Left kidney (tissue), 8 donors: Measurements from ENCODE around the gene SLX1B. TPM values are rescaled to one million over a fixed set of nuclear protein-coding genes. Genes with fewer than 3 reads are reported as not detected.
"Not testable (repeated sequence)": the region's sequence is repeated elsewhere in the genome, so short reads cannot be mapped to it uniquely, and the experiment has no call there.

Source experiments
- DNase-seq: peaks from one replicate; pipeline ENCODE4 v3.0.0-alpha.2; 2013
- long read RNA-seq, 8 donors: transcript quantifications; one replicate each; lab custom pipeline, GENCODE V29; 2026
- polyA plus RNA-seq: library from polyadenylated mRNA; unstranded; fragments of 120-200 nt; gene quantifications from one replicate; pipeline ENCODE4 v1.2.1, GENCODE V29; 2013; ENCODE audit not compliant: insufficient read length

The SLX1B gene
- 8.1 TPM for polyA plus RNA-seq
- long read RNA-seq, donor 1, transcript SLX1B-201 (6 exons, 1,165 nt), result major isoform, 7 of 7 reads
- long read RNA-seq, donor 1, partial matches to known transcripts, result 0 of 7 reads
- long read RNA-seq, donor 1, other reads (novel, unspliced or antisense), result 0 of 7 reads
- long read RNA-seq, donor 2, transcript SLX1B-201 (6 exons, 1,165 nt), result major isoform, 7 of 8 reads
- long read RNA-seq, donor 2, partial matches to known transcripts, result 0 of 8 reads
- long read RNA-seq, donor 2, other reads (novel, unspliced or antisense), result 0 of 8 reads
- long read RNA-seq, donor 3, transcript SLX1B-201 (6 exons, 1,165 nt), result major isoform, 8 of 8 reads
- long read RNA-seq, donor 3, partial matches to known transcripts, result 0 of 8 reads
- long read RNA-seq, donor 3, other reads (novel, unspliced or antisense), result 0 of 8 reads
- long read RNA-seq, donor 4, partial matches to known transcripts, result 0 of 1 reads
- long read RNA-seq, donor 4, other reads (novel, unspliced or antisense), result 0 of 1 reads
- long read RNA-seq, donor 5, transcript SLX1B-201 (6 exons, 1,165 nt), result major isoform, 14 of 14 reads
- long read RNA-seq, donor 5, partial matches to known transcripts, result 0 of 14 reads
- long read RNA-seq, donor 5, other reads (novel, unspliced or antisense), result 0 of 14 reads
- long read RNA-seq, donor 6, transcript SLX1B-201 (6 exons, 1,165 nt), result major isoform, 15 of 17 reads
- long read RNA-seq, donor 6, partial matches to known transcripts, result 0 of 17 reads
- long read RNA-seq, donor 6, other reads (novel, unspliced or antisense), result 0 of 17 reads
- long read RNA-seq, donor 7, transcript SLX1B-201 (6 exons, 1,165 nt), result major isoform, 14 of 15 reads
- long read RNA-seq, donor 7, partial matches to known transcripts, result 0 of 15 reads
- long read RNA-seq, donor 7, other reads (novel, unspliced or antisense), result 0 of 15 reads
- long read RNA-seq, donor 8, partial matches to known transcripts, result 0 of 4 reads
- long read RNA-seq, donor 8, other reads (novel, unspliced or antisense), result 0 of 4 reads

DNA sequence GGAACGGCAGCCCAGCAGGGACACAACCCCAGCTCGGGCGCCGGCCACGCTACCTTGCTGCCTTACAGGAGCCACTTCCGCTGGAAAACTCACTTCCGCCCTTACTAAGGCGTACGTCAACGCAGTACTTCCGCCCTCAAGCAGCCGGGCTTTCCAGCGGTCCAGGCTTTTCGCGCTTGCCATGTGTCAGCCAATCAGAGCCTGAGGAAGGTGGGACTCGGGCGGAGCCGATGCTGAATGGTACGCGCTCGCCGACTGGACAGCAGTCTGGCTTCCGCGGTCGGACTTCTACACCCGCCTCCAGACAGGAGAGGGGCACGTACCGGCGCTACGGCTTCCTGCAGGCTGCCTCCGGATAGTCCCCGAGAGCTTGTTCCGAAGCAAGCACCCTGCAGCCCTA, at the start of gene SLX1B, which contains the start of gene BOLA2:
Gene SLX1B (plus strand): TSS at position 265 of the 400 bp plus-strand sequence.
Gene BOLA2 (minus strand): TSS at position 83 of the 400 bp plus-strand sequence. CDS start 98 bp downstream, outside the sequence.
- not testable (repeated sequence) for DNase-seq

- not testable (repeated sequence) for DNase-seq
These were observed 49.1 kb upstream of the SLX1B start for GRCh38 chr16:29405249-29405648.

DNA sequence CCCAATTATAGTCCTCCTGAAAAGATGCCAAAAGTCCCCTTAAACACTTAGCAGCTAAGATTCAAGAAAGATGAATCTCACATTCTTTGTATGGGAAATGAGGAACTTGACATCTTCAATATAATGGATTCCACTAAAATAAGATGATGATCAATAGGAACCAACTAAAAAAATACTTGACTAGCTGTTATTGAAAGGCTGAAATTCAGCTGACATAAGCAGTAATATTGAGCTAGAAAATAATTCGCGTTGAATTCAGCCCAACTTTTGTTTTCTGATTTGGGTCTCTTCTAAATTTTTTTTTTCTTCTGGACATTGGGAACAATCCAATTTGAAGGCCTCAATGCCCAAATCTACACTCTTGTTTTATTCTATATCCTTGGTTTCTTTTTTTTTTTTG, 30.7 kb upstream of the SLX1B start:
- not testable (repeated sequence) for DNase-seq

DNA sequence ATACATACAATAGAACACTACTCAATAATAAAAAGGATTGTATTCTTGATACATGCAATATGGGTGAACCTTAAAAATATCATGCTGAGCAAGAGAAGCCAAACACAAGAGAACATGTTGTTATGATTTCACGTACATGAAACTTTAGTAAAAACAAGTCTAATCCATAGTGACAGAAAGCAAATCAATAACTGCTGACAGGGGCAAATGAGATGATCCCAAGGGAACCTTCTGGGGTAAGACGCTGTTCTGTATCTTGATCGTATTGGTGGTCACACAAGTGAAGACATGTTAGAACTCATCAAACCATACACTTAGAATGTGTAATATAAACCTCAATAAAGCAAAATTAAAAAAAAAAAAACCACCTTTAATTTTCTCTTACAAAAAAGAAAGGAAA, 28.9 kb upstream of the SLX1B start:
- DNase-seq, result not testable (repeated sequence)

GRCh38 chr16:29453754-29454153, 579 bp upstream of the SLX1B start:
- not testable (repeated sequence) for DNase-seq

- not testable (repeated sequence) for DNase-seq
These were observed 495 bp downstream of the SLX1B start for GRCh38 chr16:29454828-29455227.

DNA sequence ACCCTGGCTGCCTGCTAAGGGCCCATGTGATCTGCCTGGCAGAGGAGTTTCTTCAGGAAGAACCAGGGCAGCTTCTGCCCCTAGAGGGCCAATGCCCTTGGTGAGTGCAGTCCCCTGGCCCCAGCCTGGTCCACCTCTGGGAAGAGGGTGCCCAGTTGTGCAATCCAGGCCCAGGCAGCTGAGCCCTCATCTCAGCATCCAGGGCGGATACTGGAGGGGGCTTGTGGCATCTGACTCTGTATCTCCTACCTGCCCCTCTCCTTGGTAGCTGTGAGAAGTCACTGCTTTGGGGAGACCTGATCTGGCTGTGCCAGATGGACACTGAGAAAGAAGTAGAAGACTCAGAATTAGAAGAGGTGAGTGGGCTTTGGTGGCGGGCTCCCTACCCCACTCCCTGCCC, 3.3 kb downstream of the SLX1B start:
- not testable (repeated sequence) for DNase-seq

GRCh38 chr16:29459706-29460646, 5.6 kb downstream of the SLX1B start, which contains the start of gene SULT1A4:
TSS of gene SULT1A4 (plus strand) at chr16:29459913. CDS start at chr16:29461386, 1,473 bp downstream.
- not testable (repeated sequence) for DNase-seq

- not testable (repeated sequence) for DNase-seq
These were observed 6.3 kb downstream of the SLX1B start for GRCh38 chr16:29460647-29461030.

DNA sequence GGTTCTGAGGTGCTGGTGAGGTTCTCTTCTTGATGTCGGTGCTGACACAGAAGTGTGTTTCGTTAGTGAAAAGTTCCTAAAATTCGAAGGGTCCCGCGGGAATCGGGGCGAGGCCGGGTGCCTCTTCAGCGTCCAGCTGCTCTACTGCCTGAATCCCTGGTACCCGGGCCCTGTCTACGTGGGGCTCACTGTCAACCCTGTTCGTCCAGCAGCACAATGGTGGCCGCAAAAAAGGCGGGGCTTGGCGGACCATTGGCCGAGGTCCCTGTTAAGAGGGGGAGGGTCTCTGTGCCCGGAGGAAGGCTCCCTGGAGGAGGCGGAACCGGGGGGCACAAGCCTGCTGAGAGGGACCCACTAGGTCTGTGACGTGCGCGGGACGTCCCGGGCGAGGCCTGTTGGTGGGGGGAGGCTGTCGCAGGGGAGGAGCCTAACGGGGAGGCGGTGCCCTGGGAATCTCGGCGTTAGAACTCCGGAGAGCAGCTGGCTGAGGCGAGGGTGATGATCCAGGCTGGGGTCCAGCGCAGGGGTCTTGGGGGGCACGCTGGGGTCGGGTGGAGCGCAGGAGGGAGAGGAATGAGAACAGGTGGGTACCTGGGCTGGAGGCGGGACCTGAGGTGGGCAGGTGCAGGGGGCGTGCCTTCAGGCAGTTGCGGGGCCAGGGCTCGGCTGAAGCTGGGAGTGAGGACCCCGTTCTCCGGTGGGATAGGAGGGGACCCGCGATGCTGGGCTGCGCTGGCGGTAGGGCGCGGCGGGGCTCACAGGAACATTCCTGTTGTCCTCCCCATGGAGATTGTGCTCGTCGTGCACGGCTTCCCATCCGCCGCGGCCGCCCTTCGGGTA, 11.9 kb downstream of the SLX1B start:
- DNase-seq, result not testable (repeated sequence)

DNA sequence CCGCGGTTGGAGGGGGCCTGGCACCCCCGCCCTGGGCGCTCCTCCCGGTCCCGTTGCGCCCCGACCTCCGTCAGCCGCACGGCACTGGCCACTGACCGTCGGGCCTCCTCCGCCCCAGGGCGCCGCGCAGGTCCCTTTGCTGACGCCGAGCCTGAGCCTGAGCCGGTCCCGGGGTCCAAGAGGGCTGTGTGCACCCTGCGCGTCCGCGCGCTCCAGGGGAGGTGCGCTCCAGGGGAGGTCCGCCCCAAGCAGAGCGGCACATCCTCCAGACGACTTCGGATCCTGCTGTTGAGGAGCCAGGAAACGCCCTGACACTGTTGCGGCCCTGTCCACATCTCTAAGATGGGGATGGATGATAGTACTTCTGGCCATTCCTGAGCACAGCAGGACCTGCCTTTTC, 12.6 kb downstream of the SLX1B start:
- DNase-seq, result not testable (repeated sequence)

- not testable (repeated sequence) for DNase-seq
These were observed 13.5 kb downstream of the SLX1B start for GRCh38 chr16:29467654-29468366.

- DNase-seq, result not testable (repeated sequence)
These were observed 15.3 kb downstream of the SLX1B start for GRCh38 chr16:29469660-29470059.

- DNase-seq, result not testable (repeated sequence)
These were observed 17.7 kb downstream of the SLX1B start for GRCh38 chr16:29472065-29472464.

- not testable (repeated sequence) for DNase-seq
These were observed 27.9 kb downstream of the SLX1B start for GRCh38 chr16:29482276-29482675.

DNA sequence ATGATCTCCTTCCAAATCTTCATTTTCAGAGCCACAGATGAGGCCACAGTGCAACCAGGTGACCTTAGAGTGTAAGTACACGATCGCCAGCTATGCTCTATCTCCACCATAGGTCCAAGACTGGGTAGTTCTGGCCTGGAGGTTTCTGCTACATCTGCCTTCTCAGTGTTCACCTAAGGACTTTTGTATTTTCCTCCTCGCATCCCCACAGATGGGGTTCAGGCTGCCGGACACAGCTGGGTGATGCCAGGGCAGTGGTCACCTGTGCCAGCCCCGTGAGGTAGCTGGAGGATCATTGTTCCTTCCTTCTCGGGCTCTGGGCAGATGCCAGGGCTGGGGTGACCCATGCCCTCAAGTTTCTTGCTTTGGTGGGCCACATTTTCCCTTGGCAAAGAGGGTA, 52.0 kb downstream of the SLX1B start, which contains the start of gene NPIPB12:
Gene NPIPB12 (minus strand): TSS at position 101 of the 400 bp plus-strand sequence.
- not testable (repeated sequence) for DNase-seq
